ENCODE data around the gene RNF181.
"Not testable (repeated sequence)": the region's sequence is repeated elsewhere in the genome, so short reads cannot be mapped to it uniquely, and the experiment has no call there.

Gene RNF181

GRCh38 chr2:85596026-85596333, 435 bp downstream of the RNF181 start:
- no peak for DNase-seq (ENCODE audit: low spot score)
- no peak for FAIRE-seq

- no peak for DNase-seq (ENCODE audit: low spot score)
- no peak for FAIRE-seq
These were observed 1.1 kb downstream of the RNF181 start for GRCh38 chr2:85596486-85597143.

- no peak for FAIRE-seq
- DNase-seq (ENCODE audit: low spot score) = no peak
These were observed 1.7 kb downstream of the RNF181 start for GRCh38 chr2:85597241-85597640.

- FAIRE-seq (no peak), DNase-seq (ENCODE audit: low spot score) (no peak)
These were observed 3.2 kb downstream of the RNF181 start for GRCh38 chr2:85598594-85599340.

GRCh38 chr2:85599468-85600234, 4.1 kb downstream of the RNF181 start:
- FAIRE-seq = no peak
- no peak for DNase-seq (ENCODE audit: low spot score)

GRCh38 chr2:85600235-85600575, 4.7 kb downstream of the RNF181 start:
- no peak for DNase-seq (ENCODE audit: low spot score)
- FAIRE-seq = no peak

- FAIRE-seq (no peak), DNase-seq (ENCODE audit: low spot score) (no peak)
These were observed 5.6 kb downstream of the RNF181 start for GRCh38 chr2:85600951-85601770.

GRCh38 chr2:85601771-85602475, 6.4 kb downstream of the RNF181 start:
- DNase-seq (ENCODE audit: low spot score) (peak; percentile 58), FAIRE-seq (no peak)

GRCh38 chr2:85602476-85603234, 7.1 kb downstream of the RNF181 start, which contains the start of gene TMEM150A:
Gene TMEM150A, minus strand, starts transcription at chr2:85602698. Its CDS starts 750 bp downstream, at chr2:85601948.
- no peak for FAIRE-seq
- peak; percentile 95 for DNase-seq (ENCODE audit: low spot score)

GRCh38 chr2:85604133-85604444, 8.5 kb downstream of the RNF181 start:
- not testable (repeated sequence) for DNase-seq (ENCODE audit: low spot score); FAIRE-seq

GRCh38 chr2:85604568-85605339, 9.2 kb downstream of the RNF181 start:
- FAIRE-seq = no peak
- no peak for DNase-seq (ENCODE audit: low spot score)

GRCh38 chr2:85605406-85606115, 10.0 kb downstream of the RNF181 start:
- no peak for DNase-seq (ENCODE audit: low spot score)
- no peak for FAIRE-seq

GRCh38 chr2:85606116-85606455, 10.5 kb downstream of the RNF181 start:
- no peak for FAIRE-seq
- DNase-seq (ENCODE audit: low spot score) = no peak

- FAIRE-seq (no peak), DNase-seq (ENCODE audit: low spot score) (no peak)
These were observed 12.0 kb downstream of the RNF181 start for GRCh38 chr2:85607268-85608215.

GRCh38 chr2:85611217-85611704, 15.7 kb downstream of the RNF181 start:
- FAIRE-seq (no peak), DNase-seq (ENCODE audit: low spot score) (no peak)

GRCh38 chr2:85611705-85612587, 16.4 kb downstream of the RNF181 start, which contains the start of gene C2orf68:
Gene C2orf68, minus strand, starts transcription at chr2:85612066. Its CDS starts 82 bp downstream, at chr2:85611984.
- FAIRE-seq = peak; percentile 20
- DNase-seq (ENCODE audit: low spot score) = peak; percentile 94

All from urothelium cell line (cell line).